HK-2 (cell line): ENCODE data around the gene PTRH1.
A peak's percentile ranks its signal among the peaks of the same experiment; 100 is the strongest.

ENCODE experiments used
- DNase-seq: peaks from one replicate; pipeline ENCODE4 v3.0.0-alpha.2; 2018; ENCODE audit not compliant: unreplicated experiment

Gene PTRH1

DNA sequence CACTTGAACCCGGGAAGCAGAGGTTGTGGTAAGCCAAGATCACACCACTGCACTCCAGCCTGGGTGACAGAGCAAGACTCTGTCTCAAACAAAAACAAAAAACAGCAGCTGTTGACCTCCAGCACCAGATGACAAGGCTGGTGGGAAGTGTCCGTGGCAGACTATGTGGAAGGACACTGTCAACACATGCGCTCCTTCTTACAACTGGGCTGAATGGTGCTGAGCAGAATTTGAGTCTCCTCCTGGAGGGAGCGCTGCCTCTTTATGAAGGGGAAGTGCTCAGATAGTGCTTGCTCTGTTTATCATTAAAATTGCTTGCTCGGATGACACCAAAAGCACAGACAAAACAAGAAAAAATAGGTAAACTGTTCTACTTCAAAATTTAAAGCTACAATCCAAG is 17.9 kb downstream of the PTRH1 start:
- no peak for DNase-seq

GRCh38 chr9:127694890-127695720 is 20.4 kb downstream of the PTRH1 start:
- no peak for DNase-seq

GRCh38 chr9:127693697-127694096 is 21.8 kb downstream of the PTRH1 start:
- DNase-seq = no peak

DNA sequence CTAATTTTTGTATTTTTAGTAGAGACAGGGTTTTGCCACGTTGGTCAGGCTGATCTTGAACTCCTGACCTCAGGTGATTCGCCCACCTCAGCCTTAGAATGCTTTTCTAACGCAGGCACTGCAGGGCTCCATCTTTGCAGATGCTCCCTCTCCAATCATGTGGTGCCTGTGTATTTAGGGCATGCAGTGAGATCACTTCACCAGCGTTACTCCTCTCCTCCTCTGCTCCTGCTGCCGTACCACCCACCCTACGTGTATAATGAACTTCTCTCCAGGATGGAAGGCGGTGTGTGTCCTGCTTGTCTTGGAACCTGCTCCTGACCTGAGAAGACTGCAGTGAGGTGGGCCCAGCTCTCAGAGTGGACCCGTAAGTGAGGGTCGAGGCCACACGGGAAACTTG is 22.3 kb downstream of the PTRH1 start:
- no peak for DNase-seq

DNA sequence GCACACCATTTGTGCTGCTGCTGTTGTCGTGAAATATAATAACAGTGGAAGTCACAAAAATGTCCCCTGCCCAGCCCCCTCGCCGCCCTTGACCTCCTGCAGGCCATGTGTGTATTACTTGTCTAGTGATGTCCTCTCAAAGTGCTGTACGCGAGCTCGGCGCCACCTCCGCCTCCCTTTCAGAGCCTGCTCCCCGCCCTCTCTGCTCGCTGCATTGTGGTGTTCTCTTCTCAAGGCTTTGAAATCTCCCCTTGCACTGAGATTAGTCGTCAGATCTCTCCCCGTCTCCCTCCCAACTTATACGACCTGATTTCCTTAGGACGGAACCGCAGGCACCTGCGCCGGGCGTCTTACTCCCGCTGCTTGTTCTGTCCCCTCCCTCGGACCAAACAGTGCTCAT is 23.4 kb downstream of the PTRH1 start:
- DNase-seq = no peak

DNA sequence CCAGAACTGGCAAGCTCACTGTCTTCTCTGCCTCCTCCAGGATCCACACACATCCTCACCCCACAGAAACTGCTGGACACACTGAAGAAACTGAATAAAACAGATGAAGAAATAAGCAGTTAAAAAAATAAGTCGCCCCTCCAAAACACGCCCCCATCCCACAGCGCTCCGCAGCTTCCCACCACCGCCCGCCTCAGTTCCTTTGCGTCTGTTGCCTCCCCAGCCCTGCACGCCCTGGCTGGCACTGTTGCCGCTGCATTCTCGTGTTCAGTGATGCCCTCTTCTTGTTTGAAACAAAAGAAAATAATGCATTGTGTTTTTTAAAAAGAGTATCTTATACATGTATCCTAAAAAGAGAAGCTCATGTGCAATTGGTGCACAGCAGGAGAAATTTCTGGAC is 24.7 kb downstream of the PTRH1 start:
- no peak for DNase-seq

- DNase-seq = no peak
Measured at GRCh38 chr9:127689329-127690000, 26.0 kb downstream of the PTRH1 start.

GRCh38 chr9:127686461-127687393 is 28.7 kb downstream of the PTRH1 start:
- no peak for DNase-seq

DNA sequence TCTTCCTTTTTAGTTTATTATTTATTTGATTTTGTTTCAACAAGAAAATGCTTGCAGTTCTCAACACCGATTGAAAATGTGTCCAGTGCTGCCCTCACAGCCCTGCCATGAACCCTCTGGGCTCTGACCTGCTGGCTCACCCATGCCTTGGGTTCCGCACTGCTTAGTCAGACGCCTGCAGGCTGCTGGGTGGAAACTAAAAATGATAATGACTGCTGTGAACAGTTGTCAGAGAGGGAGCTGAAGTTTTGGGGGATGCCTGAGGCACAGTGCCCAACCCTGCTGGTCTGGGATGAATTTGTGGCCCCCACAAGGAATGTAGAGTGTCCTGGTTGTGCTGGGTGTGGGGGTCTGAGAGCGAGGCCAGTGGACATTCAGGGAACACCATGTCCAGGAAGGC is 30.9 kb downstream of the PTRH1 start:
- peak; percentile 17 for DNase-seq

DNA sequence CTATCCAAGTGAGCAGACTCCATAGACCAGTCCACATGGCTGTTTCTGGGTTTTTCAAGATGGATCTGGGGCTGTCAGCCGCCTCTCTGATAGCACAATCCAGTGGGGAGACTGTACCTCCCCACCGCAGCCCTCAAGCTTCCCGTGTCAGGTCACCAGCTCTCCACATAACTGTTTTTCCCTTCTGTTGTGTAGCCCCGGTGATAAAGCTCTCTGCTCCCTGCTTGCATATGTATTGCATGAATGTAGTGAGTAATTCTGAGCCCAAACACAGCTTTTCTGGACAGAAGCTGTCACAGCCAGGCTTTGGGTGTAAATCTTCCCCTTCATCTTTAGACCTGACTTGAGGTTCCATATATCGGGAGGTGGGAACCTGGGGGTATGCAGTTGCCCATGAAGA is 31.7 kb downstream of the PTRH1 start:
- no peak for DNase-seq

GRCh38 chr9:127682351-127683136 is 32.9 kb downstream of the PTRH1 start:
- no peak for DNase-seq

DNA sequence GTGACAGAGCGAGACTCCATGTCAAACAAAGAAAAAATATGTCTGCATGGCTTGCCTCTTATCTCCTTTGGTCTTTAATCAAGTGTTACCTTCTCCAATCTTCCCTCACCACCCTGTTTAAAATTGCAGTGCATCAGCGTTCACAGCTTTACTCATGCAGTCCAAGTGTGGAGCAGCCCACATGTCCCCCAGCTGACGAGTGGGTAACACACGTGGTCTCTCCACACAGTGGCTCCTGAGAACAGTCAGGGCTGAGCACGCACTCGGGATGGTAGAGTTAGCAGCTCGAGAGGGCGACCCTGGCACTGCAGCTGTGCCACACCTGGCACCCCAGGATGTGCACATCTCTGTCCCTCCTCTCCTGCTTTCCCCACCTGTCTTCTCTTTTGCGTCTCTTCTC is 34.6 kb downstream of the PTRH1 start:
- no peak for DNase-seq

GRCh38 chr9:127680226-127680625 is 35.2 kb downstream of the PTRH1 start:
- DNase-seq = no peak

- DNase-seq = no peak
Measured at GRCh38 chr9:127679506-127679905, 36.0 kb downstream of the PTRH1 start.

DNA sequence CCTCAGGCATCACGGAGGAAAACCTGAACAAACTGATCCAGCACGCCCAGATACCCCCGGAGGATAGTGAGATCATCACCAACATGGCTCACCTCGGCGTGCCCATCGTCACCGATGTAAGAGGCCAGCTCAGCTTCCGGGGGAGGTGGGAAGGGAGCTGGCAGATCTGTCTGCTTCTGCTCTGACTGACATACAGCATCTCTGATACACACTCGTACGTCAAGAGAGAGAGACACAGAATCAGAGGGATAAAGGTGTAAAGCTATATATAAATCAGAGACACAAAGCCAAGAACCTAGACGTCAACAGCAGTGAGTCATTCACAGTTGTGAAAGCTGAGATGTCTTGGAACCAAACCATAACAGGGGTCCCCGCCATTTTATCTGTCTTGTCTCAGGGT is 38.8 kb downstream of the PTRH1 start:
- DNase-seq = no peak

DNA sequence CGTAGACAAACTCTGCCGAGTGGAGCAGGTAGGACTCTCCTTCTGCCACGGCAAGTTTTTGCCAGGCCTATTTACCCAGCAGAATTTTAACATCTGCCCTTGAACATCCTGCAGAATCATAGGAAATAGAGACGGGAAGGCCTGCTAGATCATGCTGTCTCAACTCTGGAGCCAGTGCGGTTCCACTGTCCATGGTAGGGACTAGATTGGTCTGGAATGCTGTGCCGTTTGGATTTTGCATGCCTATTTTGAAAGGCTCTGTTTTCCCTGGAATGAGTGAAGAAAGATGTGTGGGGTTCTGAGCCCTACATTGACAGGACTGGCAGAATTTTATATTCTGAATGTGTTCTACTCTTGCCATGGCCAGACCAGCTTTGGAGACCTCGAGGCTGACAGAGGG is 42.2 kb downstream of the PTRH1 start:
- DNase-seq = no peak

GRCh38 chr9:127667906-127668305 is 47.6 kb downstream of the PTRH1 start:
- DNase-seq = no peak

DNA sequence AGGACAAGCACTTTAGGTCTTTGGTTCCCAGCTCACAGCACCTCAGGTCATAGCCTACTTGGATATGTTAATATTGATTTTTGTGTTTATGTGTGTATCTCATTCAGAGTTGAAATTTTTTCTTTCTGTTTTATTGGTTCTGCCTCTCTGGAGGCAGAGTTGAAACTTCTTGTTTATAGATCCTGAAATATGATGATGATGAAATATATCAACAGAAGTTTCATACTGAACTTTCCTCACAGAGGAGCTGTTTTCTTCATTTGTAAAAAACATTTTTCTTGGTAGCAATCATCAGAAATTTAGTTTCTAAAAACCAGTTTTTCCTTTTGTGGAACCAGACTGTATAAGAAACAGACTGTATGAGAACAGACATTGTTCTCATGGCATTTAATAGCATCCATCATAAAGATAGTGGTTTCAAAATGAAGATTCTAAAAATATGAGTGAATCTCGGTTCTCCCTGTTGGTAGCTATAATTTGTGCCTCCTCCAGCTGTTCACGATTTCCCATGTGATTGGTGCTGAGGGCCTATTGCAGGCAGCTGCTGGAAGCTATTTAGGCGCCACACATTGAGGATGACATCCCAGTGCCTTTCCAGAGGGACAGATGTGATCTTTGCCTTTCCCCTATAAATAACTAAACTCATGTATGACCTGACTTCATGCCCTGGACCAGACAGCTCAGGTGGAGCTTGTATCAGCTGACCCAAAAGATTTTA is 48.2 kb downstream of the PTRH1 start:
- DNase-seq = no peak

DNA sequence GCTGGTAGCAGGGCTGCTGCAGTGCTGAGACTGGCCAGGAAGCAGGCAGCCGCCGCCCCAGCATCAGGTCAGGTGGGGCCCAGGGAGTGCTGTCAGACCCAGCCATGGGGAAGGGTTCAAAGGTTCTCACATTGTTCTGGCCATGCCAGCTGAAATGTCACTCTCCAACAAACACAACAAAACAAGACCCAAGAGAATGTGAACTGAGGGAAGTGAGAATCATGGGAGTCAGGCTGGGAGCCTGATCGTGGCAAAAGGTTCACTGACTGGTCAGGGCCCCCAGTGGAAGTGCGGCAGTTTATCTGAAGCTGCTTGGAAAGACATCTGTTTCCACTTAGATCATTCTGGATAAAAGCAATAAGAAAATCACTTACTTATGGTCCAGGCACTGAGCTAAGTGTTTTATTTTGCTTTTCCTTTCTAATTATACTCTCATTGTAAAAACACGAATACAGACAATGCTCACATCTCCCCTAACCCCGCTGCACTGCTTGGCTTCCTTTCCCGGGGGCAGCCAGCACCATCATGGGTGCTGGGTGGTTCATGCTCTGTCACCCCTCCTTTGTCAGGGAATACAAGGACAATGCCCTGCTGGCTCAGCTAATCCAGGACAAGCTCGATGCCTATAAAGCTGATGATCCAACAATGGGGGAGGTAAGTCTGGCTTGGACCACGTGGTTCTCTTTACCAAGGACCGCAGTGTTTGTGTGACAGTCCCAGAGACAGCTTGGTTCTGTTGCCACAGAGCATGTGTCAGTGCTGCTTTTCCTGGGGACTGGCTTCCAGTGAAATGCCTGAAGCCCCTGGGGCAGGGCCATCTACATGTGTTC is 50.6 kb downstream of the PTRH1 start:
- no peak for DNase-seq

GRCh38 chr9:127664324-127664677 is 51.2 kb downstream of the PTRH1 start:
- no peak for DNase-seq
